ENCODE results near the gene NTN5.
"Not testable (repeated sequence)": the region's sequence is repeated elsewhere in the genome, so short reads cannot be mapped to it uniquely, and the experiment has no call there.

NTN5 gene

GRCh38 chr19:48632692-48633147 is 40.1 kb downstream of the NTN5 start:
- no peaks in the 10 kb centered on the region for H3K9me3 ChIP-seq (ENCODE audit: low read length)
- no peaks in the 10 kb centered on the region for H3K27me3 ChIP-seq (ENCODE audit: insufficient read depth, low read length)
- peaks cover 64% of the 10 kb centered on the region for H3K4me1 ChIP-seq (ENCODE audit: insufficient read depth, low read length)
- H3K4me3 ChIP-seq (ENCODE audit: low read length): no peak overlapping the region
- H2AFZ ChIP-seq (ENCODE audit: low read depth, low read length): no peak overlapping the region
- H3K36me3 ChIP-seq (ENCODE audit: insufficient read depth, low read length): peaks cover 12% of the 10 kb centered on the region

GRCh38 chr19:48632286-48632685 is 40.5 kb downstream of the NTN5 start:
- not testable (repeated sequence) for H3K27me3 ChIP-seq (ENCODE audit: insufficient read depth, low read length); H2AFZ ChIP-seq (ENCODE audit: low read depth, low read length); H3K4me3 ChIP-seq (ENCODE audit: low read length); H3K9me3 ChIP-seq (ENCODE audit: low read length)
- peaks cover 64% of the 10 kb centered on the region for H3K4me1 ChIP-seq (ENCODE audit: insufficient read depth, low read length)
- peaks cover 14% of the 10 kb centered on the region for H3K36me3 ChIP-seq (ENCODE audit: insufficient read depth, low read length)

- H3K27me3 ChIP-seq (ENCODE audit: insufficient read depth, low read length): no peaks in the 10 kb centered on the region
- peaks cover 58% of the 10 kb centered on the region for H3K4me1 ChIP-seq (ENCODE audit: insufficient read depth, low read length)
- H2AFZ ChIP-seq (ENCODE audit: low read depth, low read length): no peak overlapping the region
- peaks cover 17% of the 10 kb centered on the region for H3K36me3 ChIP-seq (ENCODE audit: insufficient read depth, low read length)
- H3K9me3 ChIP-seq (ENCODE audit: low read length): no peaks in the 10 kb centered on the region
- H3K4me3 ChIP-seq (ENCODE audit: low read length): no peak overlapping the region
These were observed 41.6 kb downstream of the NTN5 start for GRCh38 chr19:48631225-48631624.

GRCh38 chr19:48630296-48631063 is 42.3 kb downstream of the NTN5 start:
- Histone ChIP-seq H3K9me3 (ENCODE audit: low read length) (no peaks in the 10 kb centered on the region), H3K4me1 (ENCODE audit: insufficient read depth, low read length) (peaks cover 54% of the 10 kb centered on the region), H2AFZ (ENCODE audit: low read depth, low read length) (no peak overlapping the region), H3K36me3 (ENCODE audit: insufficient read depth, low read length) (peaks cover 19% of the 10 kb centered on the region), H3K27me3 (ENCODE audit: insufficient read depth, low read length) (no peaks in the 10 kb centered on the region), H3K4me3 (ENCODE audit: low read length) (no peak overlapping the region)

- Histone ChIP-seq H3K27me3 (ENCODE audit: insufficient read depth, low read length) (no peaks in the 10 kb centered on the region), H3K9me3 (ENCODE audit: low read length) (no peaks in the 10 kb centered on the region), H3K4me3 (ENCODE audit: low read length) (no peak overlapping the region), H2AFZ (ENCODE audit: low read depth, low read length) (no peak overlapping the region), H3K36me3 (ENCODE audit: insufficient read depth, low read length) (peaks cover 19% of the 10 kb centered on the region), H3K4me1 (ENCODE audit: insufficient read depth, low read length) (peaks cover 56% of the 10 kb centered on the region)
These were observed 43.1 kb downstream of the NTN5 start for GRCh38 chr19:48629599-48630295.

- H3K4me1 ChIP-seq (ENCODE audit: insufficient read depth, low read length): peaks cover 56% of the 10 kb centered on the region
- no peak overlapping the region for H3K4me3 ChIP-seq (ENCODE audit: low read length)
- H3K27me3 ChIP-seq (ENCODE audit: insufficient read depth, low read length): no peaks in the 10 kb centered on the region
- no peaks in the 10 kb centered on the region for H3K9me3 ChIP-seq (ENCODE audit: low read length)
- no peak overlapping the region for H2AFZ ChIP-seq (ENCODE audit: low read depth, low read length)
- H3K36me3 ChIP-seq (ENCODE audit: insufficient read depth, low read length): peaks cover 19% of the 10 kb centered on the region
These were observed 43.6 kb downstream of the NTN5 start for GRCh38 chr19:48629297-48629598.

GRCh38 chr19:48628486-48629296 is 44.1 kb downstream of the NTN5 start:
- peaks cover 52% of the 10 kb centered on the region for H3K4me1 ChIP-seq (ENCODE audit: insufficient read depth, low read length)
- no peak overlapping the region for H3K4me3 ChIP-seq (ENCODE audit: low read length)
- peaks cover 19% of the 10 kb centered on the region for H3K36me3 ChIP-seq (ENCODE audit: insufficient read depth, low read length)
- H3K27me3 ChIP-seq (ENCODE audit: insufficient read depth, low read length): no peaks in the 10 kb centered on the region
- H3K9me3 ChIP-seq (ENCODE audit: low read length): no peaks in the 10 kb centered on the region
- no peak overlapping the region for H2AFZ ChIP-seq (ENCODE audit: low read depth, low read length)

GRCh38 chr19:48627865-48628314 is 44.9 kb downstream of the NTN5 start:
- H3K9me3 ChIP-seq (ENCODE audit: low read length): no peaks in the 10 kb centered on the region
- H2AFZ ChIP-seq (ENCODE audit: low read depth, low read length): no peak overlapping the region
- H3K27me3 ChIP-seq (ENCODE audit: insufficient read depth, low read length): no peaks in the 10 kb centered on the region
- peaks cover 52% of the 10 kb centered on the region for H3K4me1 ChIP-seq (ENCODE audit: insufficient read depth, low read length)
- peaks cover 19% of the 10 kb centered on the region for H3K36me3 ChIP-seq (ENCODE audit: insufficient read depth, low read length)
- no peak overlapping the region for H3K4me3 ChIP-seq (ENCODE audit: low read length)

- Histone ChIP-seq H3K27me3 (ENCODE audit: insufficient read depth, low read length) (no peaks in the 10 kb centered on the region), H3K36me3 (ENCODE audit: insufficient read depth, low read length) (peaks cover 19% of the 10 kb centered on the region), H2AFZ (ENCODE audit: low read depth, low read length) (no peak overlapping the region), H3K4me1 (ENCODE audit: insufficient read depth, low read length) (peaks cover 52% of the 10 kb centered on the region), H3K9me3 (ENCODE audit: low read length) (no peaks in the 10 kb centered on the region), H3K4me3 (ENCODE audit: low read length) (no peak overlapping the region)
These were observed 45.5 kb downstream of the NTN5 start for GRCh38 chr19:48627201-48627864.

DNA sequence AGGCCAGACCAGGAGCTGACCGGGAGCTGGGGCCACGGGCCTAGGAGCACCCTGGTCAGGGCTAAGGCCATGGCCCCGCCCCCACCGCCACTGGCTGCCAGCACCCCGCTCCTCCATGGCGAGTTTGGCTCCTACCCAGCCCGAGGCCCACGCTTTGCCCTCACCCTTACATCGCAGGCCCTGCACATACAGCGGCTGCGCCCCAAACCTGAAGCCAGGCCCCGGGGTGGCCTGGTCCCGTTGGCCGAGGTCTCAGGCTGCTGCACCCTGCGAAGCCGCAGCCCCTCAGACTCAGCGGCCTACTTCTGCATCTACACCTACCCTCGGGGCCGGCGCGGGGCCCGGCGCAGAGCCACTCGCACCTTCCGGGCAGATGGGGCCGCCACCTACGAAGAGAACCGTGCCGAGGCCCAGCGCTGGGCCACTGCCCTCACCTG is 46.9 kb downstream of the NTN5 start:
- H3K27me3 ChIP-seq (ENCODE audit: insufficient read depth, low read length): no peaks in the 10 kb centered on the region
- H3K36me3 ChIP-seq (ENCODE audit: insufficient read depth, low read length): peaks cover 19% of the 10 kb centered on the region
- no peaks in the 10 kb centered on the region for H3K9me3 ChIP-seq (ENCODE audit: low read length)
- H3K4me1 ChIP-seq (ENCODE audit: insufficient read depth, low read length): peaks cover 40% of the 10 kb centered on the region
- no peak overlapping the region for H2AFZ ChIP-seq (ENCODE audit: low read depth, low read length)
- no peak overlapping the region for H3K4me3 ChIP-seq (ENCODE audit: low read length)

GRCh38 chr19:48624791-48625723 is 47.8 kb downstream of the NTN5 start:
- Histone ChIP-seq H3K4me3 (ENCODE audit: low read length) (peak overlapping the region; percentile 63), H3K27me3 (ENCODE audit: insufficient read depth, low read length) (no peaks in the 10 kb centered on the region), H2AFZ (ENCODE audit: low read depth, low read length) (no peak overlapping the region), H3K9me3 (ENCODE audit: low read length) (no peaks in the 10 kb centered on the region), H3K4me1 (ENCODE audit: insufficient read depth, low read length) (peaks cover 31% of the 10 kb centered on the region), H3K36me3 (ENCODE audit: insufficient read depth, low read length) (peaks cover 16% of the 10 kb centered on the region)

DNA sequence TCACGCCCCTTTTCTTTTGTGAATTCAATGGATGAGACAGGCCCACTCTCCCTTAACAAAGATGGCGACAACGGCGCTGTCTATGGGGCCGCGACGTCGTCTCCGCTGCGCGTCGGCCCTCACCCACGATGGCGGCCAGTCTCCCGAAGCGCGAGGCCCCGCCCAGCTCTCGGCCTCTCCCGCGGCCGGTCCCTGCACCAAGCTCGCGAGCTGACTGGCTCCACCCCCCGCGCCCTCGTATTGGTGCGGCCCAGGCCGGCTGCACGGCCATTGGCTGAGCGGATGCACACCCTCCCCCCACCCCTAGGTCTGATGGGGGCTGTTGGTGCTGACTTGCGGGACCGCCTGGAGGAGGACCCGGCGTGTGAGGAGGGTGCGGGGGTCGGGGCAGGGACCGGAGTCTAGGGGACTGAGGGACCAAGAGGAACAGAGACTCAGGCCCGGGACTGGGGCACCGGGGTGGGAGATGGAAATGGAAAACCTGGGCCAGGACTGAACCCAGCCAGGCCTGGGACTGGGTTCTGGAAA is 48.7 kb downstream of the NTN5 start:
- H3K27me3 ChIP-seq (ENCODE audit: insufficient read depth, low read length): no peaks in the 10 kb centered on the region
- peaks cover 28% of the 10 kb centered on the region for H3K4me1 ChIP-seq (ENCODE audit: insufficient read depth, low read length)
- no peaks in the 10 kb centered on the region for H3K9me3 ChIP-seq (ENCODE audit: low read length)
- H3K4me3 ChIP-seq (ENCODE audit: low read length): peak overlapping the region; percentile 63
- no peak overlapping the region for H2AFZ ChIP-seq (ENCODE audit: low read depth, low read length)
- H3K36me3 ChIP-seq (ENCODE audit: insufficient read depth, low read length): peaks cover 8% of the 10 kb centered on the region
